ENCODE results near the gene LY6G5C. TPM values are rescaled to one million over a fixed set of nuclear protein-coding genes. Genes with fewer than 3 reads are reported as not detected.

Gene LY6G5C
- total and polyA plus RNA-seq, 4 donors: 1.2 to 5.9 (median 3.3) TPM

DNA sequence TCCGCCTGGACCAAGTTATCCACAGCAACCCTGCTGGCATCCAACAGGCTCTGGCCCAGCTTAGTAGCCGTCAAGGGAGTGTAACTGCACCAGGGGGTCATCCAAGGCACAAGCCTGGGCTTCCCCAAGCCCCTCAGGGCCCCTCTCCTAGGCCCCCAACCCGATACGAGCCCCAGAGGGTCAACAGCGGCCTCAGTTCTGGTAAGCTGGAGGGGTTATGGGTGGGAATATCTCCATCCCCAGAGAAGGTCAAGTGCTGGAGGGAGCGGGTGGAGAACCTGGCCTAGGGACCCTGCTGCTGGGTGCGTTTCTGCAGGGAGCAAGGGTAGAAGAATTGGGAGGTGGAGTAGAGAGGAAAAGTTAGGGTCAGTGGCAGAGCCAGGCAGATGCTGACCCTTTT, 47.4 kb downstream of the LY6G5C start:
- peaks cover 10 to 17% of the 10 kb centered on the region in 2 donors for H3K36me3 ChIP-seq (ENCODE audit: control insufficient read depth in 1 of 2, insufficient read depth in 2 of 2, low read length in 1 of 2)
- no peaks in the 10 kb centered on the region for H3K9me3 ChIP-seq (ENCODE audit: control insufficient read depth, low read length)
- DNase-seq (no peak), ATAC-seq (ENCODE audit: low FRiP score) (no peak)
- no peak overlapping the region for H3K4me3 ChIP-seq (ENCODE audit: low read length in 2 of 2)
- intact Hi-C loops (cut with DNase I): no loop called here
- H3K27ac ChIP-seq (ENCODE audit: low read depth in 1 of 2, low read length in 2 of 2): no peak overlapping the region
- 78 to 88% methylated on average over 7 of the region's 7 CpGs for WGBS, 2 donors
- no peaks in the 10 kb centered on the region for H3K4me1 ChIP-seq (ENCODE audit: control insufficient read depth in 1 of 2, insufficient read depth in 2 of 2, low read length in 2 of 2)
- no peaks in the 10 kb centered on the region for H3K27me3 ChIP-seq (ENCODE audit: control insufficient read depth in 1 of 2, insufficient read depth in 2 of 2, low read length in 1 of 2)

DNA sequence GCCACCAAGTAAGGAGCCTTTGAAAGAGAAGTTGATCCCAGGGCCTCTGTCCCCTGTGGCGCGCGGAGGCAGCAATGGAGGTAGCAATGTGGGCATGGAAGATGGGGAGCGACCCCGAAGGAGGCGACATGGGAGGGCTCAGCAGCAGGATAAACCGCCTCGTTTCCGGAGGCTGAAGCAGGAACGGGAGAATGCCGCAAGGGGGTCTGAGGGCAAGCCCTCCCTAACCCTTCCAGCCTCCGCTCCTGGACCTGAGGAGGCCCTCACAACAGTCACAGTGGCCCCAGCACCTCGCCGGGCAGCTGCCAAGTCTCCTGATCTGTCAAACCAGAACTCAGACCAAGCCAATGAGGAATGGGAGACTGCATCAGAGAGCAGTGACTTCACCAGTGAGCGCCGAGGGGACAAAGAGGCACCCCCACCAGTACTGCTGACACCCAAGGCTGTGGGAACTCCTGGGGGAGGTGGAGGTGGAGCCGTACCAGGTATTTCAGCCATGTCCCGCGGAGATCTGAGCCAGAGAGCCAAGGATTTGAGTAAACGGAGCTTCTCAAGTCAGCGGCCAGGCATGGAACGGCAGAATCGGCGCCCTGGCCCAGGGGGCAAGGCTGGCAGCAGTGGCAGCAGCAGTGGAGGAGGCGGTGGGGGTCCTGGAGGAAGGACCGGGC, 48.5 kb downstream of the LY6G5C start:
- 87 to 89% methylated on average over 26 of the region's 26 CpGs for WGBS, 2 donors
- DNase-seq: no peak
- Histone ChIP-seq H3K4me3 (ENCODE audit: low read length in 2 of 2) (no peak overlapping the region), H3K4me1 (ENCODE audit: control insufficient read depth in 1 of 2, insufficient read depth in 2 of 2, low read length in 2 of 2) (no peaks in the 10 kb centered on the region), H3K27me3 (ENCODE audit: control insufficient read depth in 1 of 2, insufficient read depth in 2 of 2, low read length in 1 of 2) (no peaks in the 10 kb centered on the region), H3K9me3 (ENCODE audit: control insufficient read depth, low read length) (no peaks in the 10 kb centered on the region), H3K36me3 (ENCODE audit: control insufficient read depth in 1 of 2, insufficient read depth in 2 of 2, low read length in 1 of 2) (peaks cover 14 to 23% of the 10 kb centered on the region in 2 donors), H3K27ac (ENCODE audit: low read depth in 1 of 2, low read length in 2 of 2) (no peak overlapping the region)
- intact Hi-C loops (cut with DNase I): no loop called here
- ATAC-seq (ENCODE audit: low FRiP score): no peak

DNA sequence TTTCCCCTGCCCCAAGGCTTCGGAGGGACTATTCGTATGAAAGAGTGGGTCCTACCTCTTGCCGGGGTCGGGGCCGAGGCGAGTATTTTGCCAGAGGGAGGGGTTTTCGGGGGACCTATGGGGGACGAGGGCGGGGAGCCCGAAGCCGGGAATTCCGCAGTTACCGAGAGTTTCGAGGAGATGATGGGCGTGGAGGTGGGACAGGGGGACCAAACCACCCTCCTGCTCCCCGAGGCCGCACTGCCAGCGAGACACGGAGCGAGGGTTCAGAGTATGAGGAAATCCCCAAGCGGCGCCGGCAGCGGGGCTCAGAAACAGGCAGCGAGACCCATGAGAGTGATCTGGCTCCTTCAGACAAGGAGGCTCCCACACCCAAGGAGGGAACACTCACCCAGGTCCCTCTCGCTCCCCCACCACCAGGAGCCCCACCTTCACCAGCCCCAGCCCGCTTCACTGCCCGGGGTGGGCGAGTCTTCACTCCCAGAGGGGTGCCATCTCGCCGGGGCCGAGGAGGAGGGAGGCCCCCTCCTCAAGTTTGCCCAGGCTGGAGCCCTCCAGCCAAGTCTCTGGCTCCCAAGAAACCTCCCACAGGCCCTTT, 49.1 kb downstream of the LY6G5C start:
- no peaks in the 10 kb centered on the region for H3K4me1 ChIP-seq (ENCODE audit: control insufficient read depth in 1 of 2, insufficient read depth in 2 of 2, low read length in 2 of 2)
- H3K27ac ChIP-seq (ENCODE audit: low read depth in 1 of 2, low read length in 2 of 2): no peak overlapping the region
- no peak overlapping the region for H3K4me3 ChIP-seq (ENCODE audit: low read length in 2 of 2)
- intact Hi-C loops (cut with DNase I): no loop called here
- peaks cover 14 to 23% of the 10 kb centered on the region in 2 donors for H3K36me3 ChIP-seq (ENCODE audit: control insufficient read depth in 1 of 2, insufficient read depth in 2 of 2, low read length in 1 of 2)
- ATAC-seq (ENCODE audit: low FRiP score) (no peak), DNase-seq (no peak)
- WGBS, 2 donors: 84 to 87% methylated on average over 32 of the region's 32 CpGs
- H3K27me3 ChIP-seq (ENCODE audit: control insufficient read depth in 1 of 2, insufficient read depth in 2 of 2, low read length in 1 of 2): no peaks in the 10 kb centered on the region
- no peaks in the 10 kb centered on the region for H3K9me3 ChIP-seq (ENCODE audit: control insufficient read depth, low read length)

DNA sequence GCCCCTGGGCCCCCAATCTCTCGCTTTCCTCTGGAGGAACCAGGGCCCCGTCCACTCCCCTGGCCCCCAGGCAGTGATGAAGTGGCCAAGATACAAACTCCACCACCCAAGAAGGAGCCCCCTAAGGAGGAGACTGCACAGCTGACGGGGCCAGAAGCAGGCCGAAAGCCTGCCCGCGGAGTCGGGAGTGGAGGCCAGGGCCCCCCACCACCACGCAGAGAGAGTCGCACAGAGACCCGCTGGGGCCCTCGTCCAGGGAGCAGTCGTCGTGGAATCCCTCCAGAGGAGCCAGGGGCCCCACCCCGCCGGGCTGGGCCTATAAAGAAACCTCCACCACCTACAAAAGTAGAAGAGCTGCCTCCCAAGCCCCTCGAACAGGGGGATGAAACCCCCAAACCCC, 49.7 kb downstream of the LY6G5C start:
- no peak for DNase-seq
- no peak overlapping the region for H3K27ac ChIP-seq (ENCODE audit: low read depth in 1 of 2, low read length in 2 of 2)
- no peak for ATAC-seq (ENCODE audit: low FRiP score)
- no peaks in the 10 kb centered on the region for H3K27me3 ChIP-seq (ENCODE audit: control insufficient read depth in 1 of 2, insufficient read depth in 2 of 2, low read length in 1 of 2)
- H3K4me3 ChIP-seq (ENCODE audit: low read length in 2 of 2): no peak overlapping the region
- 81 to 85% methylated on average over 16 of the region's 16 CpGs for WGBS, 2 donors
- H3K9me3 ChIP-seq (ENCODE audit: control insufficient read depth, low read length): no peaks in the 10 kb centered on the region
- no peaks in the 10 kb centered on the region for H3K4me1 ChIP-seq (ENCODE audit: control insufficient read depth in 1 of 2, insufficient read depth in 2 of 2, low read length in 2 of 2)
- intact Hi-C loops (cut with DNase I): no loop called here
- H3K36me3 ChIP-seq (ENCODE audit: control insufficient read depth in 1 of 2, insufficient read depth in 2 of 2, low read length in 1 of 2): peaks cover 8 to 27% of the 10 kb centered on the region in 2 donors

DNA sequence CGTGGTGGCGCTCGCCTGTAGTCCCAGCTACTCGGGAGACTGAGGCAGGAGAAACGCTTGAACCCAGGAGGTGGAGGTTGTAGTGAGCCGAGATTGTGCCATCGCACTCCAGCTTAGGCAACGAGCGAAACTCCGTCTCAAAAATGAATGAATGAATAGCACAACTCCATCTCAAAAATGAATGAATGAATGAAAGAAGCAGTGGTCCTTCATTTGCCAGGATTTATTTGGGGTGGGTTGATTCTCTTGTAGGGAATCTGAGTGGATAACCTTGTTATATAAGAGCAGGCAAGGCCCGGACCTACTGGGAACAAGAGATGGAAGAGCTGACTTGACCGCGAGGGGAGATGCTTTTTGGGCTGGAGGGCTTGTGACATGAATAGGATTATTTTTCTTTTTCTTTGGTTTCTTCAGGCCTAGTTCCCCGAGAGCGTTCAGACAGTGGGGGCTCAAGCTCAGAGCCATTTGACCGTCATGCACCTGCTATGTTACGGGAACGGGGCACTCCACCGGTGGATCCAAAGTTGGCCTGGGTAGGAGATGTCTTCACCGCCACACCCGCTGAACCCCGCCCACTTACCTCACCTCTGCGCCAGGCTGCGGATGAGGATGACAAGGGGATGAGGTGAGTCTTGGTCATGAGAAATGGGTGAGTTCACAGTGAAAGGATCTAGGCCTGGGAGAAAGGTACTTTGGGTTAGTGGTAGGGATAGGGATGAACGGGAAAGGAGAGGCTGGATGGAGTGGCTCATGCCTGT, 50.5 kb downstream of the LY6G5C start:
- intact Hi-C loops (cut with DNase I): no loop called here
- no peaks in the 10 kb centered on the region for H3K4me1 ChIP-seq (ENCODE audit: control insufficient read depth in 1 of 2, insufficient read depth in 2 of 2, low read length in 2 of 2)
- H3K9me3 ChIP-seq (ENCODE audit: control insufficient read depth, low read length): no peaks in the 10 kb centered on the region
- H3K36me3 ChIP-seq (ENCODE audit: control insufficient read depth in 1 of 2, insufficient read depth in 2 of 2, low read length in 1 of 2): peaks cover 7 to 33% of the 10 kb centered on the region in 2 donors
- ATAC-seq (ENCODE audit: low FRiP score) (no peak), DNase-seq (no peak)
- 88 to 89% methylated on average over 25 of the region's 25 CpGs for WGBS, 2 donors
- no peak overlapping the region for H3K4me3 ChIP-seq (ENCODE audit: low read length in 2 of 2)
- no peak overlapping the region for H3K27ac ChIP-seq (ENCODE audit: low read depth in 1 of 2, low read length in 2 of 2)
- H3K27me3 ChIP-seq (ENCODE audit: control insufficient read depth in 1 of 2, insufficient read depth in 2 of 2, low read length in 1 of 2): no peaks in the 10 kb centered on the region

DNA sequence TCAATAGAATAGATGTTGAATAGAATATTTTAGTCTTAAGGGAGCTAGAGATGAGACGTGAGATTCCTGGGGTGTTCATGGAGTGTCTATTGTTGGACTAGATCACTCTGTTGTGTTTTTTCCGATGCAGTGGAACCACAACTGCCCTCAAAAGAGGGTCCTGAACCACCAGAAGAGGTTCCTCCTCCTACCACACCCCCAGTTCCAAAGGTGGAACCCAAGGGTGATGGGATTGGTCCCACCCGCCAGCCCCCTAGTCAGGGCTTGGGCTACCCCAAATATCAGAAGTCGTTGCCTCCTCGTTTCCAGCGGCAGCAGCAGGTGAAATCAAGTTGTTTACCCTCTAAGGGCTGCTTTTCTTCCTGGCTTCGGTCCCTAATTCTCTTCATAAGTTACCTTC, 51.9 kb downstream of the LY6G5C start:
- Histone ChIP-seq H3K27me3 (ENCODE audit: control insufficient read depth in 1 of 2, insufficient read depth in 2 of 2, low read length in 1 of 2) (no peaks in the 10 kb centered on the region), H3K36me3 (ENCODE audit: control insufficient read depth in 1 of 2, insufficient read depth in 2 of 2, low read length in 1 of 2) (peaks cover 14 to 33% of the 10 kb centered on the region in 2 donors), H3K27ac (ENCODE audit: low read depth in 1 of 2, low read length in 2 of 2) (no peak overlapping the region), H3K9me3 (ENCODE audit: control insufficient read depth, low read length) (no peaks in the 10 kb centered on the region), H3K4me1 (ENCODE audit: control insufficient read depth in 1 of 2, insufficient read depth in 2 of 2, low read length in 2 of 2) (no peaks in the 10 kb centered on the region), H3K4me3 (ENCODE audit: low read length in 2 of 2) (no peak overlapping the region)
- ATAC-seq (ENCODE audit: low FRiP score) (no peak), DNase-seq (no peak)
- intact Hi-C loops (cut with DNase I): no loop called here
- WGBS, 2 donors: 89 to 92% methylated on average over 7 of the region's 7 CpGs

DNA sequence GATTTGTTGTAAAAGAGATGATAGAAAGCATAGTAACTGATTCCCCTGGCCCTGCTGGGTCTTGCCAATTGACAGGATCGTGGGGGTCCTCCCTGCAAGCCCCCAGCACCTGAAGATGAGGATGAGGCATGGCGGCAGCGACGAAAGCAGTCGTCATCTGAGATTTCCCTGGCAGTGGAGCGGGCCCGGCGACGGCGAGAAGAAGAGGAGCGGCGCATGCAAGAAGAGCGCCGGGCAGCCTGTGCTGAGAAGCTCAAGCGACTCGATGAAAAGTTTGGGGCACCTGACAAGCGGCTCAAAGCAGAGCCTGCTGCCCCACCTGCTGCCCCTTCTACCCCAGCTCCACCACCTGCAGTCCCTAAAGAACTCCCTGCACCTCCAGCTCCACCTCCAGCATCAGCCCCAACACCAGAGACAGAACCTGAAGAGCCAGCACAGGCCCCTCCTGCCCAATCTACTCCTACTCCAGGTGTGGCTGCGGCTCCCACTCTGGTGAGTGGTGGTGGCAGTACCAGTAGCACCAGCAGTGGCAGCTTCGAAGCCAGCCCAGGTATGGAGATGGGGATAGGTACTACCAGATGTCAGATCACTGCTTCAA, 53.1 kb downstream of the LY6G5C start:
- WGBS, 2 donors: 95 to 99% methylated on average over 15 to 19 of the region's 19 CpGs
- H3K4me1 ChIP-seq (ENCODE audit: control insufficient read depth in 1 of 2, insufficient read depth in 2 of 2, low read length in 2 of 2): no peaks in the 10 kb centered on the region
- no peaks in the 10 kb centered on the region for H3K27me3 ChIP-seq (ENCODE audit: control insufficient read depth in 1 of 2, insufficient read depth in 2 of 2, low read length in 1 of 2)
- DNase-seq (no peak), ATAC-seq (ENCODE audit: low FRiP score) (no peak)
- H3K9me3 ChIP-seq (ENCODE audit: control insufficient read depth, low read length): no peaks in the 10 kb centered on the region
- H3K4me3 ChIP-seq (ENCODE audit: low read length in 2 of 2): no peak overlapping the region
- no peak overlapping the region for H3K27ac ChIP-seq (ENCODE audit: low read depth in 1 of 2, low read length in 2 of 2)
- intact Hi-C loops (cut with DNase I): loop anchor here in 1 of 2 donors (2.0 kb wide), 1 partner anchor 15 kb away; no protein-coding TSS in a partner anchor
- peaks cover 14 to 33% of the 10 kb centered on the region in 2 donors for H3K36me3 ChIP-seq (ENCODE audit: control insufficient read depth in 1 of 2, insufficient read depth in 2 of 2, low read length in 1 of 2)

DNA sequence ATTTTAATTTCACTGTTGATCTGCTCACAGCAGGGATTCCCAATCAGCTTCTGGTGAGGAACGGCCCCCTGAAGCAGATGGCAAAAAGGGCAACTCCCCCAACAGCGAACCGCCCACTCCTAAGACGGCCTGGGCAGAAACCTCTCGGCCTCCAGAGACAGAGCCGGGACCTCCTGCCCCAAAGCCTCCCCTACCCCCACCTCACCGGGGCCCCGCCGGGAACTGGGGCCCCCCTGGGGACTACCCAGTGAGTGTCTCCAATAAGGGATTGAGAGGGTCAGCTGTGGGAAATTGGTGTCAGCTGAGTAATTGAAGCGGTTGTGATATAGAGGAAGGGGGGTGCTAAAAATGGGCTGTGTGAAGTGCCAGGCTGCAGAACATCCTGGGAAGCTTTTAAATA, 53.9 kb downstream of the LY6G5C start:
- ATAC-seq (ENCODE audit: low FRiP score): no peak
- Histone ChIP-seq H3K4me1 (ENCODE audit: control insufficient read depth in 1 of 2, insufficient read depth in 2 of 2, low read length in 2 of 2) (no peaks in the 10 kb centered on the region), H3K27ac (ENCODE audit: low read depth in 1 of 2, low read length in 2 of 2) (no peak overlapping the region), H3K4me3 (ENCODE audit: low read length in 2 of 2) (no peak overlapping the region), H3K36me3 (ENCODE audit: control insufficient read depth in 1 of 2, insufficient read depth in 2 of 2, low read length in 1 of 2) (peaks cover 14 to 33% of the 10 kb centered on the region in 2 donors), H3K27me3 (ENCODE audit: control insufficient read depth in 1 of 2, insufficient read depth in 2 of 2, low read length in 1 of 2) (no peaks in the 10 kb centered on the region), H3K9me3 (ENCODE audit: control insufficient read depth, low read length) (no peaks in the 10 kb centered on the region)
- intact Hi-C loops (cut with DNase I): loop anchor here in 1 of 2 donors (2.0 kb wide), 1 partner anchor 16 kb away; no protein-coding TSS in a partner anchor
- 85 to 90% methylated on average over 10 of the region's 10 CpGs for WGBS, 2 donors
- no peak for DNase-seq

Data from aorta (tissue), 5 donors.